ENCODE data around the gene HOXA1. TPM values are rescaled to one million over a fixed set of nuclear protein-coding genes. Genes with fewer than 3 reads are reported as not detected.

Gene HOXA1
- total RNA-seq, 2 experiments from 2014 or later: 0.22 to 0.58 TPM

- Mint-ChIP-seq H3K9me3 (no peaks in the 10 kb centered on the region), H3K27ac (no peak overlapping the region), H3K36me3 (ENCODE audit: low read depth) (peaks cover 1% of the 10 kb centered on the region), H3K27me3 (peaks cover 93% of the 10 kb centered on the region), H3K4me3 (no peak overlapping the region), H3K4me1 (peaks cover 26% of the 10 kb centered on the region)
- ChIA-PET POLR2A (interaction anchor here (0.6 kb wide), 1 partner anchor 130 kb away, joined by 3 read pairs; no protein-coding TSS in a partner anchor), CTCF (interaction anchor here (1.2 to 1.6 kb wide), 3 partner anchors 10 to 411 kb away, joined by 3 to 6 read pairs (median 4); no protein-coding TSS in a partner anchor)
- no peak for DNase-seq
These were observed 2.5 kb downstream of the HOXA1 start for GRCh38 chr7:27093184-27093895.

- DNase-seq: no peak
- H3K27me3 Mint-ChIP-seq: peaks cover 87% of the 10 kb centered on the region
- no peak overlapping the region for H3K27ac Mint-ChIP-seq
- H3K4me1 Mint-ChIP-seq: peaks cover 24% of the 10 kb centered on the region
- POLR2A ChIA-PET: interaction anchor here (0.6 kb wide), 1 partner anchor 131 kb away, joined by 3 read pairs; no protein-coding TSS in a partner anchor
- CTCF ChIA-PET: interaction anchor here (1.2 to 1.4 kb wide), 2 partner anchors 9 to 68 kb away, joined by 3 to 6 read pairs; no protein-coding TSS in a partner anchor
- H3K4me3 Mint-ChIP-seq: no peak overlapping the region
- no peaks in the 10 kb centered on the region for H3K9me3 Mint-ChIP-seq
- peaks cover 1% of the 10 kb centered on the region for H3K36me3 Mint-ChIP-seq (ENCODE audit: low read depth)
These were observed 3.0 kb downstream of the HOXA1 start for GRCh38 chr7:27092819-27093110.

- ChIA-PET CTCF (interaction anchor here (0.5 to 1.4 kb wide), 3 partner anchors 9 to 69 kb away, joined by 3 to 6 read pairs (median 3); no protein-coding TSS in a partner anchor), POLR2A (no interaction called here)
These were observed 3.6 kb downstream of the HOXA1 start for GRCh38 chr7:27091941-27092818.

GRCh38 chr7:27091105-27091504 is 4.7 kb downstream of the HOXA1 start:
- ChIA-PET CTCF (interaction anchor here (0.6 kb wide), 1 partner anchor 22 kb away, joined by 4 read pairs; no protein-coding TSS in a partner anchor), POLR2A (no interaction called here)
- Mint-ChIP-seq H3K36me3 (ENCODE audit: low read depth) (peaks cover 5% of the 10 kb centered on the region), H3K27ac (no peak overlapping the region), H3K9me3 (no peaks in the 10 kb centered on the region), H3K27me3 (peaks cover 86% of the 10 kb centered on the region), H3K4me3 (no peak overlapping the region), H3K4me1 (peaks cover 18% of the 10 kb centered on the region)
- DNase-seq: no peak

More at GRCh38 chr7:27091941-27092818, 3.6 kb downstream of the HOXA1 start:
- Mint-ChIP-seq H3K36me3 (ENCODE audit: low read depth) (peaks cover 5% of the 10 kb centered on the region), H3K4me3 (no peak overlapping the region), H3K27ac (no peak overlapping the region), H3K27me3 (peaks cover 87% of the 10 kb centered on the region), H3K9me3 (no peaks in the 10 kb centered on the region), H3K4me1 (peaks cover 21% of the 10 kb centered on the region)
- no peak for DNase-seq

GRCh38 chr7:27088002-27088922 is 7.5 kb downstream of the HOXA1 start:
- Mint-ChIP-seq H3K27ac (no peak overlapping the region), H3K4me3 (no peak overlapping the region), H3K4me1 (peaks cover 9% of the 10 kb centered on the region), H3K9me3 (no peaks in the 10 kb centered on the region), H3K36me3 (ENCODE audit: low read depth) (peaks cover 3% of the 10 kb centered on the region), H3K27me3 (peaks cover 70% of the 10 kb centered on the region)
- DNase-seq: no peak
- ChIA-PET CTCF (interaction anchor here (0.6 kb wide), 1 partner anchor 1790 kb away, joined by 3 read pairs; no protein-coding TSS in a partner anchor), POLR2A (no interaction called here)

GRCh38 chr7:27083646-27084045 is 12.2 kb downstream of the HOXA1 start:
- Mint-ChIP-seq H3K27ac (no peak overlapping the region), H3K4me1 (peaks cover 9% of the 10 kb centered on the region), H3K4me3 (no peak overlapping the region), H3K36me3 (ENCODE audit: low read depth) (peaks cover 3% of the 10 kb centered on the region), H3K27me3 (peaks cover 32% of the 10 kb centered on the region), H3K9me3 (no peaks in the 10 kb centered on the region)
- no peak for DNase-seq
- CTCF ChIA-PET: interaction anchor here (0.6 to 1.8 kb wide), 5 partner anchors 9 to 973 kb away, joined by 3 to 6 read pairs (median 3); no protein-coding TSS in a partner anchor
- POLR2A ChIA-PET: no interaction called here

- DNase-seq: no peak
- Mint-ChIP-seq H3K36me3 (ENCODE audit: low read depth) (no peaks in the 10 kb centered on the region), H3K4me1 (peaks cover 7% of the 10 kb centered on the region), H3K27ac (no peak overlapping the region), H3K9me3 (no peaks in the 10 kb centered on the region), H3K27me3 (peaks cover 23% of the 10 kb centered on the region), H3K4me3 (no peak overlapping the region)
- POLR2A ChIA-PET: no interaction called here
- CTCF ChIA-PET: no interaction called here
These were observed 13.6 kb downstream of the HOXA1 start for GRCh38 chr7:27082171-27082570.

GRCh38 chr7:27080844-27081436 is 14.9 kb downstream of the HOXA1 start:
- no peak for DNase-seq
- H3K4me3 Mint-ChIP-seq: no peak overlapping the region
- H3K27me3 Mint-ChIP-seq: peaks cover 19% of the 10 kb centered on the region
- peaks cover 7% of the 10 kb centered on the region for H3K4me1 Mint-ChIP-seq
- ChIA-PET CTCF (no interaction called here), POLR2A (no interaction called here)
- H3K9me3 Mint-ChIP-seq: no peaks in the 10 kb centered on the region
- H3K36me3 Mint-ChIP-seq (ENCODE audit: low read depth): no peaks in the 10 kb centered on the region
- no peak overlapping the region for H3K27ac Mint-ChIP-seq

GRCh38 chr7:27079234-27079975 is 16.4 kb downstream of the HOXA1 start:
- H3K36me3 Mint-ChIP-seq (ENCODE audit: low read depth): no peaks in the 10 kb centered on the region
- no peaks in the 10 kb centered on the region for H3K9me3 Mint-ChIP-seq
- peaks cover 7% of the 10 kb centered on the region for H3K4me1 Mint-ChIP-seq
- H3K27ac Mint-ChIP-seq: peak overlapping the region; percentile 37
- no peak for DNase-seq
- ChIA-PET CTCF (interaction anchor here (0.6 kb wide), 1 partner anchor 20 kb away, joined by 3 read pairs; no protein-coding TSS in a partner anchor), POLR2A (no interaction called here)
- H3K27me3 Mint-ChIP-seq: peaks cover 12% of the 10 kb centered on the region
- no peak overlapping the region for H3K4me3 Mint-ChIP-seq

GRCh38 chr7:27078616-27079233 is 17.1 kb downstream of the HOXA1 start:
- peaks cover 12% of the 10 kb centered on the region for H3K27me3 Mint-ChIP-seq
- no peak for DNase-seq
- ChIA-PET POLR2A (no interaction called here), CTCF (interaction anchor here (0.6 to 0.8 kb wide), 2 partner anchors 21 to 392 kb away, joined by 3 read pairs; no protein-coding TSS in a partner anchor)
- no peaks in the 10 kb centered on the region for H3K36me3 Mint-ChIP-seq (ENCODE audit: low read depth)
- peaks cover 7% of the 10 kb centered on the region for H3K4me1 Mint-ChIP-seq
- H3K27ac Mint-ChIP-seq: no peak overlapping the region
- H3K4me3 Mint-ChIP-seq: no peak overlapping the region
- no peaks in the 10 kb centered on the region for H3K9me3 Mint-ChIP-seq

- Mint-ChIP-seq H3K9me3 (no peaks in the 10 kb centered on the region), H3K27me3 (peaks cover 3% of the 10 kb centered on the region), H3K4me3 (no peak overlapping the region), H3K27ac (no peak overlapping the region), H3K4me1 (no peaks in the 10 kb centered on the region), H3K36me3 (ENCODE audit: low read depth) (no peaks in the 10 kb centered on the region)
- POLR2A ChIA-PET: no interaction called here
- CTCF ChIA-PET: no interaction called here
- no peak for DNase-seq
These were observed 22.7 kb downstream of the HOXA1 start for GRCh38 chr7:27073076-27073475.

All from activated CD4-positive, alpha-beta T cell treated with anti-CD3 and anti-CD28 coated beads, Interleukin-2, amount 10 ng/mL, durations not matched to agents 7 days and 5 days (primary cell).